H9 (cell line): ENCODE results near the gene ALPI. TPM values are rescaled to one million over a fixed set of nuclear protein-coding genes. Genes with fewer than 3 reads are reported as not detected.

Experiments
- DNase-seq: peaks from one replicate; pipeline ENCODE4 v3.0.0-alpha.2; 2017
- H2AFZ ChIP-seq: one replicate; pipeline ENCODE4 v1.6.1; 2013; ENCODE audit warnings: mild to moderate bottlenecking, low read length, control low read depth, moderate library complexity
- H2AK5ac ChIP-seq: 2 replicates; pipeline ENCODE4 v1.6.1; 2013; ENCODE audit warnings: low read length, control low read depth, mixed read lengths; ENCODE audit not compliant: insufficient read length
- H2BK120ac ChIP-seq: one replicate; pipeline ENCODE4 v1.6.1; 2013; ENCODE audit warnings: low read depth, mild to moderate bottlenecking, low read length, control low read depth, inconsistent platforms; ENCODE audit not compliant: poor library complexity, severe bottlenecking
- H2BK12ac ChIP-seq: 2 replicates; pipeline ENCODE4 v1.6.1; 2013; ENCODE audit warnings: low read length, control low read depth, mixed read lengths, low read depth; ENCODE audit not compliant: insufficient read length
- H2BK15ac ChIP-seq: 2 replicates; pipeline ENCODE4 v1.6.1; 2013; ENCODE audit warnings: low read depth, low read length, control low read depth
- H2BK20ac ChIP-seq: one replicate; pipeline ENCODE4 v1.6.1; 2013; ENCODE audit warnings: low read depth, mild to moderate bottlenecking, low read length, control low read depth, inconsistent platforms; ENCODE audit not compliant: poor library complexity, severe bottlenecking
- H2BK5ac ChIP-seq: 2 replicates; pipeline ENCODE4 v1.6.1; 2013; ENCODE audit warnings: low read length, control low read depth, mixed read lengths; ENCODE audit not compliant: insufficient read length
- H3K14ac ChIP-seq: 2 replicates; pipeline ENCODE4 v1.6.1; 2013; ENCODE audit warnings: low read length, control low read depth; ENCODE audit not compliant: insufficient read depth
- H3K18ac ChIP-seq: 2 replicates; pipeline ENCODE4 v1.6.1; 2013; ENCODE audit warnings: low read depth, mild to moderate bottlenecking, mixed read lengths, low read length, control low read depth; ENCODE audit not compliant: insufficient read length
- H3K23ac ChIP-seq: 2 replicates; pipeline ENCODE4 v1.6.1; 2013; ENCODE audit warnings: low read length, control low read depth, mixed read lengths, low read depth; ENCODE audit not compliant: insufficient read length
- H3K23me2 ChIP-seq: 2 replicates; pipeline ENCODE4 v1.6.1; 2013; ENCODE audit warnings: low read depth, mild to moderate bottlenecking, mixed read lengths, low read length, control low read depth; ENCODE audit not compliant: insufficient read length, poor library complexity, severe bottlenecking
- H3K27ac ChIP-seq: 2 replicates; pipeline ENCODE4 v1.5.1; 2013; ENCODE audit warnings: low read length, control low read depth, mixed read lengths, low read depth; ENCODE audit not compliant: insufficient read length
- H3K27me3 ChIP-seq: 2 replicates; pipeline ENCODE4 v1.6.1; 2013; ENCODE audit warnings: low read length, control low read depth, inconsistent platforms; ENCODE audit not compliant: insufficient read depth
- H3K4ac ChIP-seq: 2 replicates; pipeline ENCODE4 v1.6.1; 2013; ENCODE audit warnings: low read depth, mild to moderate bottlenecking, control low read depth, inconsistent platforms, low read length, moderate library complexity
- H3K4me1 ChIP-seq: 2 replicates; pipeline ENCODE4 v1.6.1; 2013; ENCODE audit warnings: low read length, control low read depth, inconsistent platforms; ENCODE audit not compliant: insufficient read depth
- H3K4me2 ChIP-seq: 2 replicates; pipeline ENCODE4 v1.6.1; 2013; ENCODE audit warnings: low read length, control low read depth, mixed read lengths; ENCODE audit not compliant: insufficient read length, insufficient read depth
- H3K56ac ChIP-seq: 2 replicates; pipeline ENCODE4 v1.6.1; 2013; ENCODE audit warnings: low read depth, mild to moderate bottlenecking, mixed read lengths, low read length, control low read depth; ENCODE audit not compliant: insufficient read length
- H3K79me1 ChIP-seq: 2 replicates; pipeline ENCODE4 v1.6.1; 2013; ENCODE audit warnings: low read depth, mild to moderate bottlenecking, moderate library complexity, low read length, control low read depth, inconsistent platforms; ENCODE audit not compliant: insufficient read depth, poor library complexity, severe bottlenecking
- H3K79me2 ChIP-seq: 2 replicates; pipeline ENCODE4 v1.6.1; 2013; ENCODE audit warnings: low read length, control low read depth, inconsistent platforms; ENCODE audit not compliant: insufficient read depth
- H3K9ac ChIP-seq: 2 replicates; pipeline ENCODE4 v1.6.1; 2013; ENCODE audit warnings: low read length, control low read depth, mixed read lengths; ENCODE audit not compliant: insufficient read length; ENCODE audit errors: extremely low read depth
- H3K9me3 ChIP-seq: one replicate; pipeline ENCODE4 v1.6.1; 2013; ENCODE audit warnings: low read depth, low read length, inconsistent platforms; ENCODE audit not compliant: control insufficient read depth
- H3T11ph ChIP-seq: one replicate; pipeline ENCODE4 v1.6.1; 2013; ENCODE audit warnings: mild to moderate bottlenecking, low read length, control low read depth, inconsistent platforms
- H4K20me1 ChIP-seq: one replicate; pipeline ENCODE4 v1.6.1; 2013; ENCODE audit not compliant: control insufficient read depth, insufficient read length, insufficient read depth
- H4K5ac ChIP-seq: 2 replicates; pipeline ENCODE4 v1.6.1; 2013; ENCODE audit warnings: low read depth, mild to moderate bottlenecking, mixed read lengths, low read length, control low read depth; ENCODE audit not compliant: insufficient read length
- H4K8ac ChIP-seq: replicated peaks from 2 replicates; pipeline ENCODE4 v1.6.1; 2013; ENCODE audit warnings: low read length, control low read depth, mixed read lengths, low read depth; ENCODE audit not compliant: insufficient read length
- H4K91ac ChIP-seq: 2 replicates; pipeline ENCODE4 v1.6.1; 2013; ENCODE audit warnings: low read depth, mild to moderate bottlenecking, moderate library complexity, mixed read lengths, low read length, control low read depth; ENCODE audit not compliant: insufficient read length
- H3K27ac Mint-ChIP-seq, 3 experiments: 2 replicates in 2 of 3; 3 replicates in 1 of 3; pipeline ENCODE4 v1.8.0; 2020 to 2021; ENCODE audit warnings: mixed read lengths in 3 of 3, mild to moderate bottlenecking in 1 of 3, moderate library complexity in 1 of 3
- H3K27me3 Mint-ChIP-seq: 2 replicates; pipeline ENCODE4 v1.8.0; 2021; ENCODE audit warnings: low read depth, mild to moderate bottlenecking, moderate library complexity, mixed read lengths
- H3K36me3 Mint-ChIP-seq, 3 experiments: 2 replicates in 2 of 3; 3 replicates in 1 of 3; pipeline ENCODE4 v1.8.0; 2020 to 2021; ENCODE audit warnings: low read depth in 3 of 3, mixed read lengths in 3 of 3; ENCODE audit not compliant: insufficient read depth in 1 of 3
- H3K4me1 Mint-ChIP-seq, 2 experiments: 2 replicates each; pipeline ENCODE4 v1.8.0; 2020; ENCODE audit warnings: mixed read lengths in 2 of 2
- H3K4me3 Mint-ChIP-seq, 2 experiments: 2 replicates in 1 of 2; 3 replicates in 1 of 2; pipeline ENCODE4 v1.8.0; 2020 to 2021; ENCODE audit warnings: mild to moderate bottlenecking in 2 of 2, mixed read lengths in 2 of 2, moderate library complexity in 1 of 2
- H3K9me3 Mint-ChIP-seq, 2 experiments: 2 replicates in 1 of 2; 3 replicates in 1 of 2; pipeline ENCODE4 v1.8.0; 2020; ENCODE audit warnings: mild to moderate bottlenecking in 2 of 2, mixed read lengths in 2 of 2, moderate library complexity in 1 of 2
- CTCF ChIP-seq: fragments of 200-600 bp; sonication (generic); conservative IDR thresholded peaks from 3 replicates; pipeline ENCODE4 v1.8.0; 2021; ENCODE audit warnings: antibody characterized with exemption, mild to moderate bottlenecking
- WGBS: extraction: QIAGEN DNeasy Blood & Tissue Kit; methylation state at CpG from one replicate; pipeline ENCODE4 v1.1.7; 2013; ENCODE audit warnings: missing lambda C conversion rate, low lambda C conversion rate, mixed read lengths; ENCODE audit not compliant: insufficient read length; ENCODE audit errors: extremely low coverage; 5-methylcytosine and 5-hydroxymethylcytosine counted together
- total RNA-seq: library from RNA; stranded (reverse); gene quantifications from 2 replicates; pipeline ENCODE4 v1.2.1, GENCODE V29; 2021

The ALPI gene
- total RNA-seq, 1 experiment from 2014 or later, result not detected

GRCh38 chr2:232476791-232477190, 20.8 kb downstream of the ALPI start:
- no peak overlapping the region for H2BK20ac ChIP-seq
- H3K4me3 Mint-ChIP-seq, result no peak overlapping the region
- H3K23me2 ChIP-seq, result no peaks in the 10 kb centered on the region
- H2BK15ac ChIP-seq, result no peak overlapping the region
- H4K5ac ChIP-seq, result no peak overlapping the region
- no peak overlapping the region for H3T11ph ChIP-seq
- H2BK120ac ChIP-seq, result no peak overlapping the region
- peaks cover 49% of the 10 kb centered on the region for H3K27me3 Mint-ChIP-seq
- no peaks in the 10 kb centered on the region for H4K20me1 ChIP-seq
- no peaks in the 10 kb centered on the region for H3K27me3 ChIP-seq
- no peaks in the 10 kb centered on the region for H3K79me1 ChIP-seq
- no peak overlapping the region for H3K14ac ChIP-seq
- H2BK5ac ChIP-seq, result no peak overlapping the region
- H3K36me3 Mint-ChIP-seq, result no peaks in the 10 kb centered on the region
- H3K18ac ChIP-seq, result no peak overlapping the region
- no peak overlapping the region for H3K4me2 ChIP-seq
- no peaks in the 10 kb centered on the region; a peak in 1 of 5 replicates for H3K9me3 Mint-ChIP-seq
- no peaks in the 10 kb centered on the region for H3K79me2 ChIP-seq
- no peak overlapping the region for H2BK12ac ChIP-seq
- no peak overlapping the region for H2AFZ ChIP-seq
- peaks cover 4 to 5% of the 10 kb centered on the region in 2 experiments; a peak in 2 of 4 replicates for H3K4me1 Mint-ChIP-seq
- no peak overlapping the region for H3K27ac ChIP-seq
- H3K4me1 ChIP-seq, result no peaks in the 10 kb centered on the region
- no CpG with 5 or more reads among the region's 7 CpGs for WGBS
- H3K9ac ChIP-seq, result no peak overlapping the region
- H3K56ac ChIP-seq, result no peak overlapping the region
- no peak for TF ChIP-seq CTCF
- no peak overlapping the region for H4K91ac ChIP-seq
- H3K9me3 ChIP-seq, result no peaks in the 10 kb centered on the region
- no peak overlapping the region for H3K23ac ChIP-seq
- H4K8ac ChIP-seq, result no peak overlapping the region
- H2AK5ac ChIP-seq, result no peak overlapping the region
- DNase-seq, result no peak
- H3K27ac Mint-ChIP-seq, result no peak overlapping the region
- no peak overlapping the region for H3K4ac ChIP-seq
